ENCODE results near the gene SNRNP200.

DNA sequence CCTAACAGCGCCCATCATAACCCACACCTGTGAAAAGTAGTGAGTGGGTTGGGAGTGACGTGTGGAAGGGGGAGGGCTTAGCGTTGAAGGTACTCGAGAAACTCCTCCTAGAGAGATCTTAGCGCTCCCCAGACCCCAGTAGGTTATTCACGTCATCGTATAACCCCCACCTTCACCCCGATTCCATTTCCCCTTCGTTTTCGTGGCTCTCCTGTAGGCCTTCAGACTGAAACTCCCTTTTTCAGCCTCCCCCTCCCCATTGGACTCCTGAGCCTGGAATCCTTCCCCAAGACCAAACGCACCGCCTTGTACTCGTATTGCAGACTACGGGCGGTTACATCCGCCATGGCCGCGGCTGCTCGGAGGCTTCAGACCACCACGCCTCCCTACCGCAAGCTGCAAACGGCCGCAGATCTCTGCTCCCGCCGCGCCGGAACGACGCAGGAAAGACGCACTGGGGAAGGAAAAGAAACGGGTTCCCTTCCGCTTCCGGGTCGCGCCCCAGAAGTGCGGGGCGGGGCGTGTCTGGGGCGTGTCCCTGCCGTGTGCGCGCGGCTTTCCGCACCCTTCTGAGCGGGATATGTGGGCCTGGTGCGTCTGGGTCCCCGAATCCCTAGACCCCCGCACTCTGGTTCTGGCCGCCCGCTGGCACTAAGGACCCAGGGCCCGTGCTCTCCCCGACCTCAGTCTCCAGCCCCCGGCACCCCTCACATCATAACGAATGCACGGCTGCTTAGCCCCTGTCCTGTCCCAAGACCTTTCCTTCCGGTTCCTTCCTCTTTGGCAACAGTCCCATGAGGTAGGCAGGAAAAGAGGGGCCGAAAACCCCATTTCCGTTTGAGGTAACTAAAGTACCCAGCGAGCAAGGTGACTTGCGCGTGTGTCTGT, at the start of gene SNRNP200:
- TF ChIP-seq, protein P1, sequence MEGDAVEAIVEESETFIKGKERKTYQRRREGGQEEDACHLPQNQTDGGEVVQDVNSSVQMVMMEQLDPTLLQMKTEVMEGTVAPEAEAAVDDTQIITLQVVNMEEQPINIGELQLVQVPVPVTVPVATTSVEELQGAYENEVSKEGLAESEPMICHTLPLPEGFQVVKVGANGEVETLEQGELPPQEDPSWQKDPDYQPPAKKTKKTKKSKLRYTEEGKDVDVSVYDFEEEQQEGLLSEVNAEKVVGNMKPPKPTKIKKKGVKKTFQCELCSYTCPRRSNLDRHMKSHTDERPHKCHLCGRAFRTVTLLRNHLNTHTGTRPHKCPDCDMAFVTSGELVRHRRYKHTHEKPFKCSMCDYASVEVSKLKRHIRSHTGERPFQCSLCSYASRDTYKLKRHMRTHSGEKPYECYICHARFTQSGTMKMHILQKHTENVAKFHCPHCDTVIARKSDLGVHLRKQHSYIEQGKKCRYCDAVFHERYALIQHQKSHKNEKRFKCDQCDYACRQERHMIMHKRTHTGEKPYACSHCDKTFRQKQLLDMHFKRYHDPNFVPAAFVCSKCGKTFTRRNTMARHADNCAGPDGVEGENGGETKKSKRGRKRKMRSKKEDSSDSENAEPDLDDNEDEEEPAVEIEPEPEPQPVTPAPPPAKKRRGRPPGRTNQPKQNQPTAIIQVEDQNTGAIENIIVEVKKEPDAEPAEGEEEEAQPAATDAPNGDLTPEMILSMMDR (IDR thresholded peaks at IDR 0.05): peak in 1 of 4 experiments; percentile 24
- TF ChIP-seq POLR2A (IDR thresholded peaks at IDR 0.05) (peak; percentile 62), POLR2AphosphoS5 (IDR thresholded peaks at IDR 0.05) (peak; percentile 96)
